ENCODE data around the gene TOMM6. TPM values are rescaled to one million over a fixed set of nuclear protein-coding genes. Genes with fewer than 3 reads are reported as not detected.

Gene TOMM6
- total and polyA plus RNA-seq, 4 donors, result 48.2 to 123 (median 86.1) TPM

- no peak for TF ChIP-seq REST (IDR thresholded peaks at IDR 0.05)
These were observed 44.8 kb downstream of the TOMM6 start (continued) for GRCh38 chr6:41832263-41832662.

- Histone ChIP-seq H3K4me3 (ENCODE audit: low read depth in 1 of 3, low read length in 3 of 3) (no peak overlapping the region), H3K27me3 (ENCODE audit: control insufficient read depth in 4 of 4, insufficient read depth in 4 of 4, low read length in 3 of 4) (no peaks in the 10 kb centered on the region), H3K4me1 (ENCODE audit: control insufficient read depth in 4 of 4, insufficient read depth in 4 of 4, low read length in 3 of 4) (no peaks in the 10 kb centered on the region), H3K27ac (ENCODE audit: low read depth in 1 of 2, low read length in 2 of 2) (no peak overlapping the region), H3K9me3 (ENCODE audit: control insufficient read depth in 4 of 4, low read length in 3 of 4) (no peaks in the 10 kb centered on the region), H3K36me3 (ENCODE audit: control insufficient read depth in 4 of 4, insufficient read depth in 3 of 4, low read depth in 1 of 4, low read length in 3 of 4) (peaks cover 0 to 1% (median 0%) of the 10 kb centered on the region in 4 donors), H3K9ac (ENCODE audit: low read depth in 1 of 2, low read length in 2 of 2) (no peak overlapping the region)
- WGBS, result 95% methylated on average over 5 of the region's 5 CpGs
- DNase-seq (ENCODE audit: low spot score), result no peak
- no peak for TF ChIP-seq ZBTB33 (IDR thresholded peaks at IDR 0.05)
- TF ChIP-seq EGR1 (IDR thresholded peaks at IDR 0.05; ENCODE audit: low read depth in 2 of 2), result no peak
- TF ChIP-seq MAX (IDR thresholded peaks at IDR 0.05), result no peak
- TF ChIP-seq ATF3 (IDR thresholded peaks at IDR 0.05), result no peak
These were observed 48.6 kb downstream of the TOMM6 start for GRCh38 chr6:41836022-41836659.

GRCh38 chr6:41836660-41837052, 49.2 kb downstream of the TOMM6 start:
- WGBS, result 96% methylated on average over 2 of the region's 2 CpGs

More at GRCh38 chr6:41836660-41837052, 49.2 kb downstream of the TOMM6 start:
- H3K36me3 ChIP-seq (ENCODE audit: control insufficient read depth in 4 of 4, insufficient read depth in 3 of 4, low read depth in 1 of 4, low read length in 3 of 4), result peaks cover 0 to 1% (median 0%) of the 10 kb centered on the region in 4 donors
- no peaks in the 10 kb centered on the region for H3K27me3 ChIP-seq (ENCODE audit: control insufficient read depth in 4 of 4, insufficient read depth in 4 of 4, low read length in 3 of 4)
- TF ChIP-seq NR2F2 (IDR thresholded peaks at IDR 0.05), result no peak
- no peak for TF ChIP-seq FOXA1 (IDR thresholded peaks at IDR 0.05)
- no peak for TF ChIP-seq EGR1 (IDR thresholded peaks at IDR 0.05; ENCODE audit: low read depth in 2 of 2)
- no peak for TF ChIP-seq RAD21 (IDR thresholded peaks at IDR 0.05)
- H3K9me3 ChIP-seq (ENCODE audit: control insufficient read depth in 4 of 4, low read length in 3 of 4), result no peaks in the 10 kb centered on the region
- no peak for DNase-seq (ENCODE audit: low spot score)
- no peak overlapping the region for H3K9ac ChIP-seq (ENCODE audit: low read depth in 1 of 2, low read length in 2 of 2)
- H3K27ac ChIP-seq (ENCODE audit: low read depth in 1 of 2, low read length in 2 of 2), result no peak overlapping the region
- H3K4me3 ChIP-seq (ENCODE audit: low read depth in 1 of 3, low read length in 3 of 3), result no peak overlapping the region
- no peaks in the 10 kb centered on the region for H3K4me1 ChIP-seq (ENCODE audit: control insufficient read depth in 4 of 4, insufficient read depth in 4 of 4, low read length in 3 of 4)

Small RNAs within 50 kb of the gene (small RNA-seq; reads per million reads assigned to genes)
- not detected for gene AL365205.2
- gene AL365205.3, result not detected
- not detected for gene RF00393

Other genes starting within 250 kb of the TOMM6 start
- 1 to 10 TPM; 3.7 to 4.9 TPM for gene FOXP4, start 241.3 kb upstream of the TOMM6 start, total RNA-seq
- 10 to 100 TPM in 1 of 2 donors, 1 to 10 TPM in 1; 2.5 to 16.0 TPM for gene FOXP4, start 241.3 kb upstream of the TOMM6 start, polyA plus RNA-seq
- gene MDFI, start 149.2 kb upstream of the TOMM6 start, total RNA-seq, result 1 to 10 TPM in 1 of 2 donors, under 1 TPM in 1; 0.50 to 2.8 TPM
- under 1 TPM in 1 of 2 donors, not detected in 1; 0.24 TPM for gene MDFI, start 149.2 kb upstream of the TOMM6 start, polyA plus RNA-seq
- 1 to 10 TPM; 1.1 to 6.2 TPM for gene TFEB, start 52.1 kb upstream of the TOMM6 start, total RNA-seq
- 1 to 10 TPM; 3.0 to 4.6 TPM for gene TFEB, start 52.1 kb upstream of the TOMM6 start, polyA plus RNA-seq
- gene PGC, start 40.3 kb upstream of the TOMM6 start, total RNA-seq, result not detected
- gene PGC, start 40.3 kb upstream of the TOMM6 start, polyA plus RNA-seq, result under 1 TPM; 0.05 to 0.18 TPM
- gene FRS3, start 7.8 kb upstream of the TOMM6 start, total RNA-seq, result 1 to 10 TPM in 1 of 2 donors, under 1 TPM in 1; 0.42 to 1.3 TPM
- 1 to 10 TPM; 1.4 to 1.6 TPM for gene FRS3, start 7.8 kb upstream of the TOMM6 start, polyA plus RNA-seq
- gene PRICKLE4, start 6.9 kb upstream of the TOMM6 start, total RNA-seq, result 1 to 10 TPM in 1 of 2 donors, under 1 TPM in 1; 0.37 to 1.4 TPM
- gene PRICKLE4, start 6.9 kb upstream of the TOMM6 start, polyA plus RNA-seq, result under 1 TPM in 1 of 2 donors, not detected in 1; 0.98 TPM
- 1 to 10 TPM; 1.8 to 3.4 TPM for gene USP49, start 107.7 kb downstream of the TOMM6 start, total RNA-seq
- under 1 TPM; 0.33 to 0.43 TPM for gene USP49, start 107.7 kb downstream of the TOMM6 start, polyA plus RNA-seq
- 10 to 100 TPM; 10.5 to 11.9 TPM for gene MED20, start 133.4 kb downstream of the TOMM6 start, total RNA-seq
- 1 to 10 TPM; 3.5 to 6.6 TPM for gene MED20, start 133.4 kb downstream of the TOMM6 start, polyA plus RNA-seq
- 10 to 100 TPM in 1 of 2 donors, 1 to 10 TPM in 1; 7.6 to 11.6 TPM for gene BYSL, start 133.8 kb downstream of the TOMM6 start, total RNA-seq
- 1 to 10 TPM; 5.4 to 9.6 TPM for gene BYSL, start 133.8 kb downstream of the TOMM6 start, polyA plus RNA-seq
- 10 to 100 TPM; 24.8 to 54.3 TPM for gene CCND3, start 154.1 kb downstream of the TOMM6 start, total RNA-seq
- 10 to 100 TPM; 11.6 to 21.7 TPM for gene CCND3, start 154.1 kb downstream of the TOMM6 start, polyA plus RNA-seq